ENCODE measurements around the gene TOMM40L.
A peak's percentile ranks its signal among the peaks of the same experiment; 100 is the strongest.
"Not testable (repeated sequence)": the region's sequence is repeated elsewhere in the genome, so short reads cannot be mapped to it uniquely, and the experiment has no call there.

TOMM40L gene

DNA sequence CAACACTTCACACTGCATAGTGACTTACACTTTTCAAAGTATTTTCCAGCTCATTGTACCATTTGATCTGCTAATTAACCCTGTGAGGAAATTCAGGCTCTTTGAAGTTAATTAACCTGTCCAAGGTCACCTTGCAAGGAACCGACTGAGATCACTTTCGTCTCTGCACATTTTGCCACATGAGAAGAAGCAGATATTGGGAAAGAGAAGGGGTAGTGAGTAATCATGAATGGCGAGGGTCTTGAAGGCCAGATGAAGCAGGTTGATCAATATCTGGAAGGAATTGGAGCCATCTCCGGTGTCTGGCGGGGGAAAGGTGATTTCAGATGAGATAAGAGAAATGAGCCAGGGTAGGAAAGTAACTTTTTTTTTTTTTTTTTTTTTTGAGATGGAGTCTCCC, 5.9 kb upstream of the TOMM40L start:
- Mint-ChIP-seq H3K27me3 (ENCODE audit: low read depth) (peaks cover 4% of the 10 kb centered on the region), H3K4me1 (no peaks in the 10 kb centered on the region), H3K36me3 (ENCODE audit: low read depth) (peaks cover 4% of the 10 kb centered on the region), H3K9me3 (no peaks in the 10 kb centered on the region), H3K4me3 (no peak overlapping the region), H3K27ac (peak overlapping the region in 1 of 3 experiments; percentile 39)
- TF ChIP-seq, protein P1, sequence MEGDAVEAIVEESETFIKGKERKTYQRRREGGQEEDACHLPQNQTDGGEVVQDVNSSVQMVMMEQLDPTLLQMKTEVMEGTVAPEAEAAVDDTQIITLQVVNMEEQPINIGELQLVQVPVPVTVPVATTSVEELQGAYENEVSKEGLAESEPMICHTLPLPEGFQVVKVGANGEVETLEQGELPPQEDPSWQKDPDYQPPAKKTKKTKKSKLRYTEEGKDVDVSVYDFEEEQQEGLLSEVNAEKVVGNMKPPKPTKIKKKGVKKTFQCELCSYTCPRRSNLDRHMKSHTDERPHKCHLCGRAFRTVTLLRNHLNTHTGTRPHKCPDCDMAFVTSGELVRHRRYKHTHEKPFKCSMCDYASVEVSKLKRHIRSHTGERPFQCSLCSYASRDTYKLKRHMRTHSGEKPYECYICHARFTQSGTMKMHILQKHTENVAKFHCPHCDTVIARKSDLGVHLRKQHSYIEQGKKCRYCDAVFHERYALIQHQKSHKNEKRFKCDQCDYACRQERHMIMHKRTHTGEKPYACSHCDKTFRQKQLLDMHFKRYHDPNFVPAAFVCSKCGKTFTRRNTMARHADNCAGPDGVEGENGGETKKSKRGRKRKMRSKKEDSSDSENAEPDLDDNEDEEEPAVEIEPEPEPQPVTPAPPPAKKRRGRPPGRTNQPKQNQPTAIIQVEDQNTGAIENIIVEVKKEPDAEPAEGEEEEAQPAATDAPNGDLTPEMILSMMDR (IDR thresholded peaks at IDR 0.05; ENCODE audit: unreplicated experiment in 3 of 3): no peak

DNA sequence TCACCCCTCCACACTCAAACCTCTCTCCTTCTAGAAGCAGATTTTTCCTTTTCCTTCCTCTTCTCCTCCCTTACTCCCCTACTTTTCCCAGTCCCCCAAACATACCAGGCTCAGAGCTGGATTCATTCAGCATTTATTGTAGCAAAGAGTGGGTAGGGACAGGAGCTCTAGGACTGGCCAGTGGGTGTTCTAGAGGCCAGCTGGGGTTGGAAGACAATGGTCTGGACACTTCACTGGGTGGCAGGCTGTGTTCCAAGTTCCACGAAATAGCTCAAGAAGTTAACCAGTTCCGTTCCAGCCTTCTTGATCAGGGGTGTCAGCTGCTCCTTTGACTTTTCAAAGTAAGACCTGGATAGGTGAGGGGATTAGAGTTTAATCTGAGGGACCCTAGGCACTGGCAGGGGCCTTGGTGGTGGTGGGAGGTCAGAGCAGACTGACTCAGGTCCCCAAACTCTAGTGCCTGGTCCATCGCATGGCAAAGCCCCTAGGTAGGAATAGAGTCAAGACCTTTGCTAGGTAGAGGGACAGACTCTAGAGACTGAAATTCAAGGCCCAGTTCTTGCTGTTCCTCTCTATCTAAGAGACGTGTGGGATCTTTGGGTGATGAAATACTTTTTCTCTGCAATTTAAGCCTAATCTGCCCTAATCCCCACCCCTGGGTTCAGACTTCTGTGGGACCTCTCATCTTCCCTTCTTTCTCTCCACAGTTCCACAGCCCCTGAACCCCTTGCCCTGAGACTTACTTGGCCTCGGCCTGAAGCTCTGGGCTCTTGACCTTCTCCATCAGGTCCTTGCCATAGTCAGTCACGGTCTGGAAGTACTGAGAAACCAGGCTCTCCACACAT, 3.5 kb upstream of the TOMM40L start:
- TF ChIP-seq, protein P1 (IDR thresholded peaks at IDR 0.05; ENCODE audit: unreplicated experiment in 3 of 3): no peak
- Mint-ChIP-seq H3K9me3 (no peaks in the 10 kb centered on the region), H3K36me3 (ENCODE audit: low read depth) (no peaks in the 10 kb centered on the region), H3K27ac (no peak overlapping the region), H3K4me3 (no peak overlapping the region), H3K27me3 (ENCODE audit: low read depth) (peaks cover 4% of the 10 kb centered on the region), H3K4me1 (peaks cover 18% of the 10 kb centered on the region)

DNA sequence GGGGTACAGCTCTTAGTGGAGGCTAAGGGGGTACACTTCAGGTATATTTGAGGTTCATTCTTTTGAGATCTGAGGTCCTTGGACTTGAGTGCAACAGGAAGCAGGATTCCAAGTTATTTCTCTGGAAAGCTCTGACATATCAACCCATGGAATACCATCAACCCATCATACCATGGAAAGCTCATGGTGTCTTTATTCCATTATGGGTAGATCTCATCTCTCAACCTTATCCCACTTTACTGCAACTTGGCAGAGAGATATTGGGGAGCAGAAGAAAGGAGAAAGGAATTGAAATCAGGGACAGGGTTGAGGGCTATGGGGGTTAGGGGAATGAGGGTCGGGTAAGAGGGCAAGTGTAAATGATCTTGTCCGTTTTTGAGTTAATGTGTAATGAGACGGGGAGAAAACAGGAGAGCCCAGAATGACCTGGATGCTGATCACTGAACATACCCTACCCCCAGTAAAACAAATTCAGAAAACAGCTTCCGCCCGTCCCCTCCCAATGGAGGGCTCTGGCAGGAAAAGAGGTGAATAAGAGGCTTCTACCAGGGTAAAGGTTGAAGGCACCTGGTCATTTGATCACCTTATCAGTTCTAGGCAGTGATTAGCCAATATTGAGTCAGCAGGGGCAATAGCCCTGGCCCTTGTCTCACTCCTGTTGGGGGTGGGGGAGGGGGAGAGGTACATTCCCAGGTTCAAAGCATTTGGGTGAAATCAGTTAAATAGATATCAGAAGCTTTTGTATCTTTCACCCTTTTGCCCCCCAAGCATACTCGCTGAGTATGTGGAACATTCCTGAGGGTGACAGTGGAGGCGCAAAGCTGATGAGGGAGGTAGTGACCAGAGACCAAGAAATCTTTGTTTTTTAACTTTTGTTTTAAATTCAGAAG, 1.8 kb upstream of the TOMM40L start:
- TF ChIP-seq, protein P1 (IDR thresholded peaks at IDR 0.05; ENCODE audit: unreplicated experiment in 3 of 3): no peak
- no peak overlapping the region for H3K27ac Mint-ChIP-seq
- no peak overlapping the region for H3K4me3 Mint-ChIP-seq
- H3K4me1 Mint-ChIP-seq: peaks cover 24% of the 10 kb centered on the region
- H3K36me3 Mint-ChIP-seq (ENCODE audit: low read depth): peaks cover 7% of the 10 kb centered on the region
- no peaks in the 10 kb centered on the region for H3K9me3 Mint-ChIP-seq
- peaks cover 4% of the 10 kb centered on the region for H3K27me3 Mint-ChIP-seq (ENCODE audit: low read depth)

GRCh38 chr1:161224695-161225087, 1.2 kb upstream of the TOMM40L start:
- H3K27me3 Mint-ChIP-seq (ENCODE audit: low read depth); H3K4me3 Mint-ChIP-seq; H3K27ac Mint-ChIP-seq; H3K36me3 Mint-ChIP-seq (ENCODE audit: low read depth); H3K9me3 Mint-ChIP-seq: not testable (repeated sequence)
- peaks cover 24% of the 10 kb centered on the region for H3K4me1 Mint-ChIP-seq

DNA sequence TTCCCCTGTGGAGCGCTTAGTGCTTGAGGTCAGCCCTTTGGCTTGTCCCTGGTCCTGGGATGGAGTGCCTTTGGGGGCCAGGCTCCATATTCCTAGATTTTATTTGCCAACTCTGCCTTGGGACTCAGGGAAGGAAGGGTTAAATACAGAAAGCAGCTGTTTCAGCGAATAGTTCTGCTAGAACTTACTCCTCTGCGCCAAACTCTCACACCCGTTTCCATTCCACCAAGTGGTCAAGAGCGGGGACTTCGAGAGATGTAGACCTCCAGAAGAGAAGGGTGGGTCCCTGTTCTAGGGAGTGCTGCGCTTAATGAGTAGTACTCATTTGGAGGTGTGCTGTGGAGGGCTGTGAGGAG, 704 bp upstream of the TOMM40L start:
- TF ChIP-seq, protein P1 (IDR thresholded peaks at IDR 0.05; ENCODE audit: unreplicated experiment in 3 of 3): no peak

GRCh38 chr1:161226320-161226711, 456 bp downstream of the TOMM40L start:
- H3K4me3 Mint-ChIP-seq: peak overlapping the region; percentile 94 to 100 (median 96)
- H3K4me1 Mint-ChIP-seq: peaks cover 24% of the 10 kb centered on the region
- peaks cover 4% of the 10 kb centered on the region for H3K27me3 Mint-ChIP-seq (ENCODE audit: low read depth)
- H3K27ac Mint-ChIP-seq: peak overlapping the region in 2 of 3 experiments; percentile 55 to 83
- TF ChIP-seq, protein P1 (IDR thresholded peaks at IDR 0.05; ENCODE audit: unreplicated experiment in 3 of 3): no peak
- H3K9me3 Mint-ChIP-seq: no peaks in the 10 kb centered on the region
- H3K36me3 Mint-ChIP-seq (ENCODE audit: low read depth): peaks cover 10% of the 10 kb centered on the region

More for the DNA sequence above, 704 bp upstream of the TOMM40L start:
- Mint-ChIP-seq H3K4me1 (peaks cover 24% of the 10 kb centered on the region), H3K9me3 (no peaks in the 10 kb centered on the region), H3K27me3 (ENCODE audit: low read depth) (peaks cover 4% of the 10 kb centered on the region), H3K4me3 (peak overlapping the region; percentile 70 to 100 (median 96)), H3K27ac (peak overlapping the region; percentile 55 to 87 (median 83)), H3K36me3 (ENCODE audit: low read depth) (peaks cover 7% of the 10 kb centered on the region)
